Measurements from ENCODE around the gene MYH11. TPM values are rescaled to one million over a fixed set of nuclear protein-coding genes. Genes with fewer than 3 reads are reported as not detected.

MYH11 gene
- total and polyA plus RNA-seq, 7 donors = 6.1 to 26.4 (median 14.1) TPM

GRCh38 chr16:15782573-15783365, 74.1 kb downstream of the MYH11 start:
- Histone ChIP-seq H3K36me3 (ENCODE audit: insufficient read depth in 1 of 2, low read depth in 1 of 2) (no peaks in the 10 kb centered on the region), H3K4me1 (no peaks in the 10 kb centered on the region), H3K9me3 (no peaks in the 10 kb centered on the region), H3K4me3 (no peak overlapping the region), H3K27me3 (ENCODE audit: insufficient read depth in 3 of 3, low read length in 2 of 3) (peaks cover 0 to 2% (median 0%) of the 10 kb centered on the region in 3 donors), H3K27ac (no peak overlapping the region)
- no peak for ATAC-seq
- no peak for TF ChIP-seq CTCF (IDR thresholded peaks at IDR 0.05)
- intact Hi-C loops (cut with DNase I) = no loop called here
- DNase-seq = no peak
- 66 to 69% (median 67%) methylated on average over 13 of the region's 13 CpGs for WGBS, 3 donors

DNA sequence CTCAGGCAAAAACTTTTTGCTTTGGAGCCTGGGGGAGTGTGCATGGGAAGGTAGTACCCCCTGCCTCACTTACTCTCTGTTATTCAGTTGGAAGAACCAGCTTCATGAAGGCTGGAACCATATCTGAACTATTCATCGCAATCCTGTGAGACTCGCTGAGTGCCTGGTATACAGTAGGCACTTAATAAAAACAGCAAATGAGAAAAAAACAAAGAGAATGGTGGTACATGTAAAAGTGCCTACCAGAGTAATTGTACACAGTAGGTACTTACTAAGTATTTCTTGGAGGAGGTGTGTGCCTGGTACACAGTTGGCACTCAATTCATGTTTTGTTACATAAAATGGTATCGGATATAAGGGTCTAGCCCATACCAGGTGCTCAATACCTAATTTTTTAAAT, 75.2 kb downstream of the MYH11 start:
- ATAC-seq (no peak), DNase-seq (no peak)
- intact Hi-C loops (cut with DNase I) = no loop called here
- no peak overlapping the region for H3K27ac ChIP-seq
- H3K4me1 ChIP-seq = no peaks in the 10 kb centered on the region
- H3K36me3 ChIP-seq (ENCODE audit: insufficient read depth in 1 of 2, low read depth in 1 of 2) = no peaks in the 10 kb centered on the region
- TF ChIP-seq CTCF (IDR thresholded peaks at IDR 0.05) = no peak
- WGBS, 3 donors = 79 to 98% (median 96%) methylated on average over 3 of the region's 3 CpGs
- peaks cover 0 to 2% (median 0%) of the 10 kb centered on the region in 3 donors for H3K27me3 ChIP-seq (ENCODE audit: insufficient read depth in 3 of 3, low read length in 2 of 3)
- no peaks in the 10 kb centered on the region for H3K9me3 ChIP-seq
- no peak overlapping the region for H3K4me3 ChIP-seq

- DNase-seq (no peak), ATAC-seq (no peak)
- 91 to 95% (median 94%) methylated on average over 7 of the region's 7 CpGs for WGBS, 3 donors
- H3K27me3 ChIP-seq (ENCODE audit: insufficient read depth in 3 of 3, low read length in 2 of 3) = peaks cover 0 to 2% (median 0%) of the 10 kb centered on the region in 3 donors
- intact Hi-C loops (cut with DNase I) = no loop called here
- no peaks in the 10 kb centered on the region for H3K9me3 ChIP-seq
- no peaks in the 10 kb centered on the region for H3K36me3 ChIP-seq (ENCODE audit: insufficient read depth in 1 of 2, low read depth in 1 of 2)
- TF ChIP-seq CTCF (IDR thresholded peaks at IDR 0.05) = no peak
- no peak overlapping the region for H3K27ac ChIP-seq
- no peak overlapping the region for H3K4me3 ChIP-seq
- H3K4me1 ChIP-seq = no peaks in the 10 kb centered on the region
Observed at GRCh38 chr16:15780805-15781204, 76.0 kb downstream of the MYH11 start.

- no peak for TF ChIP-seq CTCF (IDR thresholded peaks at IDR 0.05)
- DNase-seq (no peak), ATAC-seq (no peak)
- Histone ChIP-seq H3K4me1 (no peaks in the 10 kb centered on the region), H3K9me3 (no peaks in the 10 kb centered on the region), H3K36me3 (ENCODE audit: insufficient read depth in 1 of 2, low read depth in 1 of 2) (no peaks in the 10 kb centered on the region), H3K27me3 (ENCODE audit: insufficient read depth in 3 of 3, low read length in 2 of 3) (peaks cover 0 to 2% (median 0%) of the 10 kb centered on the region in 3 donors), H3K4me3 (no peak overlapping the region), H3K27ac (no peak overlapping the region)
- 78 to 82% (median 81%) methylated on average over 8 of the region's 8 CpGs for WGBS, 3 donors
- intact Hi-C loops (cut with DNase I) = loop anchor here (5.0 kb wide), 2 partner anchors 37 to 357 kb away; no protein-coding TSS in a partner anchor
Observed at GRCh38 chr16:15779664-15780351, 77.0 kb downstream of the MYH11 start.

Measured in psoas muscle (tissue), 8 donors.